Keratinocyte (primary cell): ENCODE measurements around the gene EEF1G.

Experiments
- EZH2 ChIP-seq: IDR thresholded peaks from one replicate; pipeline ENCODE4 v1.6.1; 2012; ENCODE audit warnings: inconsistent platforms, mild to moderate bottlenecking, low read length, moderate library complexity
- TF ChIP-seq, protein P1 (sequence below), 3 experiments: IDR thresholded peaks in 1 of 3; conservative IDR thresholded peaks in 1 of 3; optimal IDR thresholded peaks in 1 of 3; 2 replicates in 2 of 3; 3 replicates in 1 of 3; pipeline versions ENCODE3 to v1.5.1; 2011; ENCODE audit warnings: low read length in 3 of 3, mild to moderate bottlenecking in 3 of 3, moderate library complexity in 2 of 3, control low read depth in 1 of 3, inconsistent platforms in 1 of 3; ENCODE audit not compliant: insufficient read depth in 2 of 3; ENCODE audit errors: extremely low read depth in 1 of 3

- TF ChIP-seq, protein P1, sequence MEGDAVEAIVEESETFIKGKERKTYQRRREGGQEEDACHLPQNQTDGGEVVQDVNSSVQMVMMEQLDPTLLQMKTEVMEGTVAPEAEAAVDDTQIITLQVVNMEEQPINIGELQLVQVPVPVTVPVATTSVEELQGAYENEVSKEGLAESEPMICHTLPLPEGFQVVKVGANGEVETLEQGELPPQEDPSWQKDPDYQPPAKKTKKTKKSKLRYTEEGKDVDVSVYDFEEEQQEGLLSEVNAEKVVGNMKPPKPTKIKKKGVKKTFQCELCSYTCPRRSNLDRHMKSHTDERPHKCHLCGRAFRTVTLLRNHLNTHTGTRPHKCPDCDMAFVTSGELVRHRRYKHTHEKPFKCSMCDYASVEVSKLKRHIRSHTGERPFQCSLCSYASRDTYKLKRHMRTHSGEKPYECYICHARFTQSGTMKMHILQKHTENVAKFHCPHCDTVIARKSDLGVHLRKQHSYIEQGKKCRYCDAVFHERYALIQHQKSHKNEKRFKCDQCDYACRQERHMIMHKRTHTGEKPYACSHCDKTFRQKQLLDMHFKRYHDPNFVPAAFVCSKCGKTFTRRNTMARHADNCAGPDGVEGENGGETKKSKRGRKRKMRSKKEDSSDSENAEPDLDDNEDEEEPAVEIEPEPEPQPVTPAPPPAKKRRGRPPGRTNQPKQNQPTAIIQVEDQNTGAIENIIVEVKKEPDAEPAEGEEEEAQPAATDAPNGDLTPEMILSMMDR (optimal IDR thresholded peaks at IDR 0.05 in 1 of 3, IDR thresholded peaks at IDR 0.05 in 1 of 3, conservative IDR thresholded peaks at IDR 0.05 in 1 of 3; ENCODE audit: extremely low read depth in 1 of 3, insufficient read depth in 2 of 3, low read length in 3 of 3) = no peak
- no peak for TF ChIP-seq EZH2
Measured at GRCh38 chr11:62600367-62601121, 26.9 kb upstream of the EEF1G start.
